ENCODE data around the gene KIF1A.

DNA sequence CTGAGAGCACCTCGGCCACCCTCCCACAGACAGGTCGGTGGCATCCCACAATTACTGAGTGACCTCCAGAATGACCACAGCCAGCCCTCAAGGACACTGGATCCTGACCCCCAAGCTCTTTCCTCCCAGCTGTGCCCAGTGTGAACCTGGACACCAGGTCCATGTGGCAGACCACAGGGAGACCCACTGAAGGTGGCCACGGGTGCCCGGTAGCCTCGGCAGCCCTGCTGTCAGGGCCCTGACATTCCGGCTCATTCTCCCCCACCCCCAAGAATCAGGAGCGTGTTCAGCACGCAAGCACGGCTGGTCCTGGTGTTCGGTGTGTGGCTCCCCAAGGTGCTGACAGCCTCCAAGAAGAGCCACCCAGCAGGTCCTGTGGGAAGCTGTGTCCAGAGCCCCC lies 95.6 kb downstream of the KIF1A start:
- TF ChIP-seq CTCF (IDR thresholded peaks at IDR 0.05; ENCODE audit: low read length) (no peak), EZH2phosphoT487 (IDR thresholded peaks at IDR 0.05; ENCODE audit: low read length) (no peak)

Data from MM.1S (cell line).